ENCODE measurements around the gene CWC25.

DNA sequence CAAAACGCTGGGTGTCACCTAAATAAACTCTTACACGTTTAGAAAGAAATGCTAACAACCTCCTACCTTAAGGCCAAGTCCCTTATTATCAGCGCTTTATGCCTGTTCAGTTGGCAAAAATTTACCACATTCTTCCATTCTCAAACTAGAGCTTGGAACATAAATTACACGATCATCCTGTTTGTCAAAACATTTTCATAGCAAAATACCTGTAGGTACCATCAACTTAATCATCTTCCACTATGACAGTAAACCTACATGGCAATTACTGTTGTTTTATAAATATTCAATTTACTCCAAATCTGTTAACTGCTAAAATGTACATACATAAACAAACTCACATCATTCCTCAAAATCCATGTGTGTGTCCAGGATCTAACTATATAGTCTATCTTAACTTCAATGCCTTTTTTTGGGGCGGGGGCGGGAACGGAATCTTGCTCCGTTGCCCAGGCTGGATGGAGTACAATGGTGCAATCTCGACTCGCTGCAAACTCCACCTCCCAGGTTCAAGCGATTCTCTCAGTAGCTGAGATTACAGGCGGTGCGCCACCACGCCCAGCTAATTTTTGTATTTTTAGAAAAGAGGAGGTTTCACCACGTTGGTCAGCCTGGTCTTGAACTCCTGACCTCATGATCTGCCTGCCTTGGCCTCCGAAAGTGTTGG is 24.0 kb upstream of the CWC25 start:
- TF ChIP-seq, protein P1, sequence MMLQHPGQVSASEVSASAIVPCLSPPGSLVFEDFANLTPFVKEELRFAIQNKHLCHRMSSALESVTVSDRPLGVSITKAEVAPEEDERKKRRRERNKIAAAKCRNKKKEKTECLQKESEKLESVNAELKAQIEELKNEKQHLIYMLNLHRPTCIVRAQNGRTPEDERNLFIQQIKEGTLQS (CRISPR knock-in tag; conservative IDR thresholded peaks at IDR 0.05) = no peak
- TF ChIP-seq, protein P2, sequence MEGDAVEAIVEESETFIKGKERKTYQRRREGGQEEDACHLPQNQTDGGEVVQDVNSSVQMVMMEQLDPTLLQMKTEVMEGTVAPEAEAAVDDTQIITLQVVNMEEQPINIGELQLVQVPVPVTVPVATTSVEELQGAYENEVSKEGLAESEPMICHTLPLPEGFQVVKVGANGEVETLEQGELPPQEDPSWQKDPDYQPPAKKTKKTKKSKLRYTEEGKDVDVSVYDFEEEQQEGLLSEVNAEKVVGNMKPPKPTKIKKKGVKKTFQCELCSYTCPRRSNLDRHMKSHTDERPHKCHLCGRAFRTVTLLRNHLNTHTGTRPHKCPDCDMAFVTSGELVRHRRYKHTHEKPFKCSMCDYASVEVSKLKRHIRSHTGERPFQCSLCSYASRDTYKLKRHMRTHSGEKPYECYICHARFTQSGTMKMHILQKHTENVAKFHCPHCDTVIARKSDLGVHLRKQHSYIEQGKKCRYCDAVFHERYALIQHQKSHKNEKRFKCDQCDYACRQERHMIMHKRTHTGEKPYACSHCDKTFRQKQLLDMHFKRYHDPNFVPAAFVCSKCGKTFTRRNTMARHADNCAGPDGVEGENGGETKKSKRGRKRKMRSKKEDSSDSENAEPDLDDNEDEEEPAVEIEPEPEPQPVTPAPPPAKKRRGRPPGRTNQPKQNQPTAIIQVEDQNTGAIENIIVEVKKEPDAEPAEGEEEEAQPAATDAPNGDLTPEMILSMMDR (IDR thresholded peaks at IDR 0.05) = no peak
- TF ChIP-seq IRF2 (CRISPR knock-in tag; IDR thresholded peaks at IDR 0.05; ENCODE audit: borderline replicate concordance, low read depth) (no peak), RORB (CRISPR knock-in tag; IDR thresholded peaks at IDR 0.05) (no peak), JUN (CRISPR knock-in tag; IDR thresholded peaks at IDR 0.05) (no peak), FOXK1 (CRISPR knock-in tag; IDR thresholded peaks at IDR 0.05) (no peak), FOXP1 (CRISPR knock-in tag; IDR thresholded peaks at IDR 0.05; ENCODE audit: borderline replicate concordance) (no peak), FOXJ3 (CRISPR knock-in tag; IDR thresholded peaks at IDR 0.05; ENCODE audit: borderline replicate concordance) (no peak)
- TF ChIP-seq, protein P3, sequence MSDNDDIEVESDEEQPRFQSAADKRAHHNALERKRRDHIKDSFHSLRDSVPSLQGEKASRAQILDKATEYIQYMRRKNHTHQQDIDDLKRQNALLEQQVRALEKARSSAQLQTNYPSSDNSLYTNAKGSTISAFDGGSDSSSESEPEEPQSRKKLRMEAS (CRISPR knock-in tag; IDR thresholded peaks at IDR 0.05) = no peak
- TF ChIP-seq, protein P4, sequence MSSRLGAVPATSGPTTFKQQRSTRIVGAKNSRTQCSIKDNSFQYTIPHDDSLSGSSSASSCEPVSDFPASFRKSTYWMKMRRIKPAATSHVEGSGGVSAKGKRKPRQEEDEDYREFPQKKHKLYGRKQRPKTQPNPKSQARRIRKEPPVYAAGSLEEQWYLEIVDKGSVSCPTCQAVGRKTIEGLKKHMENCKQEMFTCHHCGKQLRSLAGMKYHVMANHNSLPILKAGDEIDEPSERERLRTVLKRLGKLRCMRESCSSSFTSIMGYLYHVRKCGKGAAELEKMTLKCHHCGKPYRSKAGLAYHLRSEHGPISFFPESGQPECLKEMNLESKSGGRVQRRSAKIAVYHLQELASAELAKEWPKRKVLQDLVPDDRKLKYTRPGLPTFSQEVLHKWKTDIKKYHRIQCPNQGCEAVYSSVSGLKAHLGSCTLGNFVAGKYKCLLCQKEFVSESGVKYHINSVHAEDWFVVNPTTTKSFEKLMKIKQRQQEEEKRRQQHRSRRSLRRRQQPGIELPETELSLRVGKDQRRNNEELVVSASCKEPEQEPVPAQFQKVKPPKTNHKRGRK (CRISPR knock-in tag; IDR thresholded peaks at IDR 0.05; ENCODE audit: borderline replicate concordance) = no peak
- TF ChIP-seq, protein P5, sequence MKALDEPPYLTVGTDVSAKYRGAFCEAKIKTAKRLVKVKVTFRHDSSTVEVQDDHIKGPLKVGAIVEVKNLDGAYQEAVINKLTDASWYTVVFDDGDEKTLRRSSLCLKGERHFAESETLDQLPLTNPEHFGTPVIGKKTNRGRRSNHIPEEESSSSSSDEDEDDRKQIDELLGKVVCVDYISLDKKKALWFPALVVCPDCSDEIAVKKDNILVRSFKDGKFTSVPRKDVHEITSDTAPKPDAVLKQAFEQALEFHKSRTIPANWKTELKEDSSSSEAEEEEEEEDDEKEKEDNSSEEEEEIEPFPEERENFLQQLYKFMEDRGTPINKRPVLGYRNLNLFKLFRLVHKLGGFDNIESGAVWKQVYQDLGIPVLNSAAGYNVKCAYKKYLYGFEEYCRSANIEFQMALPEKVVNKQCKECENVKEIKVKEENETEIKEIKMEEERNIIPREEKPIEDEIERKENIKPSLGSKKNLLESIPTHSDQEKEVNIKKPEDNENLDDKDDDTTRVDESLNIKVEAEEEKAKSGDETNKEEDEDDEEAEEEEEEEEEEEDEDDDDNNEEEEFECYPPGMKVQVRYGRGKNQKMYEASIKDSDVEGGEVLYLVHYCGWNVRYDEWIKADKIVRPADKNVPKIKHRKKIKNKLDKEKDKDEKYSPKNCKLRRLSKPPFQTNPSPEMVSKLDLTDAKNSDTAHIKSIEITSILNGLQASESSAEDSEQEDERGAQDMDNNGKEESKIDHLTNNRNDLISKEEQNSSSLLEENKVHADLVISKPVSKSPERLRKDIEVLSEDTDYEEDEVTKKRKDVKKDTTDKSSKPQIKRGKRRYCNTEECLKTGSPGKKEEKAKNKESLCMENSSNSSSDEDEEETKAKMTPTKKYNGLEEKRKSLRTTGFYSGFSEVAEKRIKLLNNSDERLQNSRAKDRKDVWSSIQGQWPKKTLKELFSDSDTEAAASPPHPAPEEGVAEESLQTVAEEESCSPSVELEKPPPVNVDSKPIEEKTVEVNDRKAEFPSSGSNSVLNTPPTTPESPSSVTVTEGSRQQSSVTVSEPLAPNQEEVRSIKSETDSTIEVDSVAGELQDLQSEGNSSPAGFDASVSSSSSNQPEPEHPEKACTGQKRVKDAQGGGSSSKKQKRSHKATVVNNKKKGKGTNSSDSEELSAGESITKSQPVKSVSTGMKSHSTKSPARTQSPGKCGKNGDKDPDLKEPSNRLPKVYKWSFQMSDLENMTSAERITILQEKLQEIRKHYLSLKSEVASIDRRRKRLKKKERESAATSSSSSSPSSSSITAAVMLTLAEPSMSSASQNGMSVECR (CRISPR knock-in tag; IDR thresholded peaks at IDR 0.05; ENCODE audit: borderline replicate concordance) = no peak
- TF ChIP-seq, protein P6, sequence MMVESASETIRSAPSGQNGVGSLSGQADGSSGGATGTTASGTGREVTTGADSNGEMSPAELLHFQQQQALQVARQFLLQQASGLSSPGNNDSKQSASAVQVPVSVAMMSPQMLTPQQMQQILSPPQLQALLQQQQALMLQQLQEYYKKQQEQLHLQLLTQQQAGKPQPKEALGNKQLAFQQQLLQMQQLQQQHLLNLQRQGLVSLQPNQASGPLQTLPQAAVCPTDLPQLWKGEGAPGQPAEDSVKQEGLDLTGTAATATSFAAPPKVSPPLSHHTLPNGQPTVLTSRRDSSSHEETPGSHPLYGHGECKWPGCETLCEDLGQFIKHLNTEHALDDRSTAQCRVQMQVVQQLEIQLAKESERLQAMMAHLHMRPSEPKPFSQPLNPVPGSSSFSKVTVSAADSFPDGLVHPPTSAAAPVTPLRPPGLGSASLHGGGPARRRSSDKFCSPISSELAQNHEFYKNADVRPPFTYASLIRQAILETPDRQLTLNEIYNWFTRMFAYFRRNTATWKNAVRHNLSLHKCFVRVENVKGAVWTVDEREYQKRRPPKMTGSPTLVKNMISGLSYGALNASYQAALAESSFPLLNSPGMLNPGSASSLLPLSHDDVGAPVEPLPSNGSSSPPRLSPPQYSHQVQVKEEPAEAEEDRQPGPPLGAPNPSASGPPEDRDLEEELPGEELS (CRISPR knock-in tag; IDR thresholded peaks at IDR 0.05) = no peak

Data from WTC11 (cell line).